Activated CD4-positive, alpha-beta T cell treated with anti-CD3 and anti-CD28 coated beads, Interleukin-2, amount 50 U/mL, for 4 hours (primary cell): Measurements from ENCODE around the gene SP6.

ENCODE experiments used
- DNase-seq, 2 experiments: peaks; one replicate each; pipeline ENCODE4 v3.0.0-alpha.2; 2020

The SP6 gene

DNA sequence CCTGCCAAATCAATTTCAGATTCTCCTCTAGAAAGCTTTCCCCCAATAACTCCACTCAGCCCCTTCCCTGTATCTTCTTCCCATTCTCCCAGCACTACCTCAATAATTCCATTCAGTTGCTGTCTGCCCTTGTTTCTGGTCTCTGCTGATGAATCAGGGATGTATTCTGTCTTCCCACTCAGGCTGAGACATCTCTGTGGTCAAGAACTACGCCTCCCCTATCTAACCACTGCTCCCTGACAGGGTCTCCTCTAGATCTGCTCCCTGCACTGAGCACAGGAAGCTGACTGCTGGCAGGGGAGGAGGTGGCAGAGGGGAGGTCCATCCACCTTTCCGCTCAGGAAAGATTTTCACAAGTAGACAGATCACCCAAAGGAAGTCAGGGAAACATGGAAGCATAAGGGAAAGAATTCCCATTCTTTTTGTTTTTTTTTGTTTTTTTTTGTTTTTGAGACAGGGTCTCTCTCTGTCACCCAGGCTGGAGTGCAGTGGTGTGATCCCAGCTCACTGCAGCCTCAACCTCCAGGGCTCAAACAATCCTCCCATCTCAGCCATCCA is 28.1 kb upstream of the SP6 start:
- no peak for DNase-seq

- DNase-seq, result no peak
Observed at GRCh38 chr17:47878203-47879027, 27.5 kb upstream of the SP6 start.

GRCh38 chr17:47877368-47878034 is 26.5 kb upstream of the SP6 start:
- DNase-seq, result no peak

DNA sequence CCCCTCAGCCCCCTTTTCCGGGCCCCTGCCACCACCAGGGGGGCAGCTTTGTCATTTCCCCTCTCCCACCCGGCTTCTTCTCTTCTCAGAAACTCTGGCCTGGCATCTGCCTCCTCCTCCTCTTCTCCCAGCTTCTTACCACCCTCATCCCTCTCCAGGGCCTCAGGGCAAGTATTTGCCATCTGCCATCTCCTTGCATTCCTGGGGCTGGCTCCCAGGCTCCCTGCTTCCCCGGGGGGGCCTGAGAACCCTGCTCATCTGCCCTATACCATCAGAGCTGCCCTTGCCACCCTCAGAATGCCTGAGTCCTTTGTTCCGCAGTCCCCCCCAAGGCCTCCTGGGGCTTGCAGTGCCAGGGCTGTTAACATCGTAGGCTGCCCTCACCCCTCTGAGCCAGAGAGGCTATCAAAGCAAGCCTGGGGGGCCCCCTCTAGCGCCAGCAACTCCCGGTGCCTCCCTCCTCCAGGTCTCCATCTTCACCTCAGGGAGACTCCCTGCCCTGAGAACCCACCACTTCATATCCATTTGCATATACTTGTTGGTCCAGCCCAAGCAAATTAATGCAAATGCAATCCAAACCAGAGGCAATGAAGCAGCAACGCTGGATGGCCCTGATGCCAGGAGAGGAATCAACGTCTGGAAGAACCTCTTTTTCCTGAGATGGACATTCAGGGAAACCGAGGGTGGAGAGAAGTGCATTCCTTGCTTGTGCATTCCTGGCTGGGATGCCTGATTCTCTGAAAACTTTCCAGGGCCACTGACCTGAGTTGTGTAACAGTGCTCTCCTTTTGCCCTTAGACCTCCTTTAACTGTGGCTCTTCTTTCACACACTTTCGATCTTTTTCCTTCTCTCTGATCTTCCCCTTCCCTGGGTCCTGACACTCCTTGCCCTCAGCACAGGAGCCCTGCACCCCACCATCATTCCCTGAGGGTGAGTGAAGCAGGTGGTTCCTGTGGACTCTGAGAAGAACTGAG is 24.3 kb upstream of the SP6 start:
- no peak for DNase-seq

DNA sequence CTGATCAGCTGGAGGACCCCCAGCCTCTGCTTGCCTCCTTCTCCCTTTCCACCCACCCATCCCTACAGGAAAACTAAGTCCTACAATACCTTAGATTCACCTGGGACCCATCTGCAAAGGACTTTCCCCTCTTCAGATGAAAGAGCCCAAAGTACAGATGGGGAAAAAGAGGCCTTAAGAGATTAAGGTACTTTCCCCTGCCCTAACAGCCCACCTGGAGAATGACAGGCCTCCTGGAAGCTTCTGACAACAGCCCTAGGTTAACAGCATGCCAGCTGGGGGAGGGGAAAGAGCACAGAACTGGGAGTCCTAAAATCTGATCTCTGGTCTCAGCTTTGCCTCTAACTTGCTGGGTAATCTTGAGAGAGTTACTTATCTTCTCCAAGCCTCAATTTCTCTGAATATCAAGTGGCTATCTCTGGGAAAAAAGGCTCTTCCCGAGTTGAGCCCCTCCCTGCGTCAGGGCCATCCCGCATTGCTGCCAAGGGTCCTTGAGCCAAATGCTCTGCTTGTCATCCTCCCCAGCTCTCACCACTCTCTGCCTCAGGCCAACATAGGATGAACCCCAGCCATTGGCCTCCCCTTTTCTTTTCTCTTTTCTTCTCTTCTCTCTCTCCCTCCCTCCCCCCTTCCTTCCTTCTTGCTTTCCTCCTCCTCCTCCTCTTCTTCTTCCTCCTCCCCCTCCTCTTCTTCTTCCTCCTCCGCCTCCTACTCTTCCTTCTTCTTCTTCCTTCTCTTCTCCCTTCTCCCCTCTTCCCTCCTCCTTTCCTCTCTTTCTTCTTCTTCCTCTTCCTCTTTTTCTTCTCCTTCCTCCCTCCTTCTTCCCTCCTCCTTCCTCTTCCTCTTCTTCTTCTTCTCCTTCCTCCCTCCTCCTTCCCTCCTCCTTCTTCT is 22.5 kb upstream of the SP6 start:
- no peak for DNase-seq

- no peak for DNase-seq
Observed at GRCh38 chr17:47872651-47873161, 21.7 kb upstream of the SP6 start.

- DNase-seq, result no peak
Observed at GRCh38 chr17:47872019-47872650, 21.2 kb upstream of the SP6 start.

DNA sequence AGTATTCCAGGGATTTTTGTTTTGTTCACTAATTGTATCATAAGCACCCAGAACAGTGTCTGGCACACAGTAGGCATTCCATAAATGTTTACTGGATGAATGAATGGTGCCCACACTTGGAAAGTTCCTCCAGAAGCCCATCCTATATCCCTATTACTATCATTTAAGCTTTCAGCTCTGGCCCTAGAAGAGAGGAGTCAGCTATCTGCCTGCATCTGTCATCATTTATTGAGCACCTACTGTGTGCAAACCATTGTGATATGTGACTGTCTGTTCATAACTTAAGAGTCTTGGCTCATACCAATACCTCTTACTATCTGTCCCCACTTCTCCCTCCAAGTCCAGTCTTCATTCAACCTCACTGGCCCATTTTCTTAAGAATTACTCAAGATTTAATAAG is 20.1 kb upstream of the SP6 start:
- no peak for DNase-seq

DNA sequence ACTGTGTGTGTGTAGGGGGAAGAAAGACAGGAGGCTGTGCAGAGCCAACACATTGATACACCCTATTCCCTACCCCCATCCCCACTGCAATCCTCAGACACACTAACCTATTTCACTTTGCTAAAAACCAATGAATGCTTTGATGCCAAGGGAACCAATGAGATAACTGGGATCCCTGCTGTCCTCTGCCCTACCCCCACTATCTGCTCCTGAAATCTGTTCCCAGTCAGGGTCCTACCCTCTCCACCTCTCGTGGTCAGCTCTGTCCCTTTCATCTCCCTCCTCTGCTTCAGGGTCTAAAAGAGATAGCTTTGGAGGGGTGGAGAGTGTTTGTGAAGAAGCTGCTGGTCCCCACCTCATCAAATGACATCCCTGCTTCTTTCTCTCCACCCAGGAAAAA is 19.1 kb upstream of the SP6 start:
- no peak for DNase-seq

DNA sequence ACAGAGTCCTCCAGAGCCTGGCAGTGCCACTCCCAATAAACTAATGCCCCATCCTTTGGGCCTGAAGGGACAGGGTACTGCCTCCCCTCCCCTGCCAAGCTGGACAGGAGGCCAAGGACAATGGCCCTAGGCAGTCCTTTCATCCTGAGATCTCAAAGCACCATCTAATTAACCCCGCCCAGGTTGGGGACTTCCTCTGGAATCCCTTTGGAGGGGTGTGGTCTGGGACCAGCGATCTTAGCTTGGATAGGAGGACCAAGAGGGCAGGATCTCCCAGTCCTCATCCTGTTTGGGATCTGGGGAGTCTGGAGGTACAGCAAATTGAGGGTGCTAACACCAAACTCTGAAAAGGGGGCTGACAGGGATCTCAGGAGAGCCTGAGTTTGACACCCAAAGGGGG is 18.2 kb upstream of the SP6 start:
- DNase-seq, result no peak

DNA sequence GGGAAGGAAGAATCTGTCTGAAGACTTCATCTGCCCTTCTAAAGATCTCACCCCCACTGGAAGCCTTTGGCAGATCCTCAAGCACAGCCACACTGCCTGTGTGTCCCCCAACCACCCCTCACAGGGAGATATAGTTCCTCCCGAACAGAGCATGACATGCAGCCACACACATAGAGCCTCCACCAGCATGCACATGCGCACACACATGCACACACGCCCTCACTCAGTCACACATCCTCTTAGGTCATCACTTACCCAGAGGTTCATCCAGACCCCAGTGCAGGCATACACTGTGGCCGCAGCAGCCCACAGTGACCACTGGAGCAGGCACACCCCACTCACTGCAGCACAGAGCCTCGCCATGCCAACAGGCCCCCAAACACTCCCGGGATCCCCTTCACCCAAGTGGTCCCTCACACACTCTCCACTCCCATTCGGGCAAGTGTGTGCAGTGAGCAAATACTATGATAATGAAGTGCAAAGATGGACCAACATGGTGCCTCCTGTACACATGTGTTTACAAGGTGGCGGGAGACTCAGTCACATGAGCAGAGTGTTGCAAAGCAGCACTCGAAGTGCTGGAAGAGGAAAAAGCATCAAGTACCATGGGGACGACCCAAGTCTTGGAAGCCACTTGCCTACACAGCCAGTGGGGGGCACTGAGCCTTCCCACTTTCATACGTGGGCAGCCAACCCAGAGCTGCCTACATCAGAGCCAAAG is 17.0 kb upstream of the SP6 start:
- DNase-seq, result no peak

GRCh38 chr17:47866941-47867340 is 16.0 kb upstream of the SP6 start:
- DNase-seq, result no peak

DNA sequence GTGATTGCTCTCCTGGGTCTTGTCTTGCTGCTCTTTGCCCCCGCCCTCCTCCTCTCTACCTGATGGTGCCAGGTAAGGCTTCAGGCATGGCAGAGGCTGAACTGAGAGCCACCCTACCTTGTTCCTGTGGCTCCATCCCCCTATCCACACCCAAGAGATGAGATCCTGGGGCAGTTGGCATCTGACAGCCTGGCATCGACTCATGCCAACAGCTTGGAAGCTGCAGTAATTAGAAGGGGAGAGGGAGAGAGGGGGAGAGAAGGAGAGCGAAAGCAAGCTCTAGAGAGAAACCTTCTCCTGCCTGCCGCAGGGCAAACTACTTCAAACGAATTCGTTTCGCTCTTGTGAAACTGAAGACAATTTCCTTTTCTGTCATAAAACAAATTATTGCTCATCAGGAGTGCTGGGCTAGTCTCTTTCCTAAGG is 13.8 kb upstream of the SP6 start:
- no peak for DNase-seq

DNA sequence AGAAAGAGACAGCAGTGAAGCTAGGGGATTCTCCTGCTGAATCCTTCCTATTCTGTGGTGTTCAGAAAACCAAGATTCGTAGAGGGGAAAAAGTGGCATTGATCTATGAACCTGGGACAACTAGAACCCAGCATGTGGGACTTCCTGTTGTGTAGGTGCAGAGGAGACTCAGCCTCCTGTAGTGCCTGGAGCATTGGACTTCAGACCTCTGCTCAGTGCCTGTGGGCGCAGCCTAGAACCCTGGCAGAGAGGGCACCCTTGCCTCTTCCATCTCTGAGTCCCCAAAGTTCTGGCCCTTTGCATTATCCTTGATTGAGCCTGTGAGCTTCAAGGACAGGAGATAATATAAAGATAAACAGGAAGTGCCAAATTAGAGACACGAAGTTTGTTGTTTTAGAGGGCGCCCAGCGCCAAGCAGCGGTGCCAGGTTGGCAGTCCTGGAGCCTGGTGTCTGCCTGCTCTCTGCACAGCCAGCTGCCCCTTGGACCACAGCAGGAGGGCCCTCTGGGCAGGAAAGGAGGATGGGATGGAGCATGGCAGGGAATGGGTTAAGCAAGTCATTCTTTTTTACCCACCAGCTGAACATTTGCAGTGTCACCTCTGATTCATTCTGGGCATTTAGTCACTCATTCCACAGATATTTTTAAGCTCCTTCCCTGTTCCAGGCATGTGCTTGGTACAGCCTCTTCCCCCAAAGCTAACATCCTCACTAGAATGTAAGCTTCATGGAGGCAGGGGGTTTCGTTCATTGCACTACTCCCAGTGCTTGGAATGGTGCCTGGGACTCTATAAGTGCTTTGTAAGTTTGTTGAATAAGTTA is 11.9 kb upstream of the SP6 start:
- DNase-seq, result no peak

- no peak for DNase-seq
Observed at GRCh38 chr17:47860386-47860785, 9.4 kb upstream of the SP6 start.

- DNase-seq, result no peak
Observed at GRCh38 chr17:47857551-47858455, 6.8 kb upstream of the SP6 start.

GRCh38 chr17:47856830-47857229 is 5.9 kb upstream of the SP6 start:
- no peak for DNase-seq

GRCh38 chr17:47855737-47856136 is 4.8 kb upstream of the SP6 start:
- DNase-seq, result no peak

GRCh38 chr17:47853616-47854015 is 2.7 kb upstream of the SP6 start:
- DNase-seq, result no peak
